OCI-LY3 (cell line): ENCODE measurements around the gene ZSWIM5.
"Not testable (repeated sequence)": the region's sequence is repeated elsewhere in the genome, so short reads cannot be mapped to it uniquely, and the experiment has no call there.

Experiments used
- EZH2phosphoT487 ChIP-seq: fragments of 200-600 bp; shearing (Covaris generic); IDR thresholded peaks from 2 replicates; pipeline ENCODE4 v1.6.1; 2018; ENCODE audit warnings: antibody characterized with exemption, mixed run types, low read depth
- TF ChIP-seq, protein P1 (sequence below): fragments of 200-600, 300-600 bp; sonication (generic); IDR thresholded peaks from 2 replicates; pipeline ENCODE4 v1.5.1; 2014; ENCODE audit warnings: antibody characterized with exemption, low read length, low read depth

GRCh38 chr1:44977372-44977771 is 229.0 kb downstream of the ZSWIM5 start:
- TF ChIP-seq, protein P1, sequence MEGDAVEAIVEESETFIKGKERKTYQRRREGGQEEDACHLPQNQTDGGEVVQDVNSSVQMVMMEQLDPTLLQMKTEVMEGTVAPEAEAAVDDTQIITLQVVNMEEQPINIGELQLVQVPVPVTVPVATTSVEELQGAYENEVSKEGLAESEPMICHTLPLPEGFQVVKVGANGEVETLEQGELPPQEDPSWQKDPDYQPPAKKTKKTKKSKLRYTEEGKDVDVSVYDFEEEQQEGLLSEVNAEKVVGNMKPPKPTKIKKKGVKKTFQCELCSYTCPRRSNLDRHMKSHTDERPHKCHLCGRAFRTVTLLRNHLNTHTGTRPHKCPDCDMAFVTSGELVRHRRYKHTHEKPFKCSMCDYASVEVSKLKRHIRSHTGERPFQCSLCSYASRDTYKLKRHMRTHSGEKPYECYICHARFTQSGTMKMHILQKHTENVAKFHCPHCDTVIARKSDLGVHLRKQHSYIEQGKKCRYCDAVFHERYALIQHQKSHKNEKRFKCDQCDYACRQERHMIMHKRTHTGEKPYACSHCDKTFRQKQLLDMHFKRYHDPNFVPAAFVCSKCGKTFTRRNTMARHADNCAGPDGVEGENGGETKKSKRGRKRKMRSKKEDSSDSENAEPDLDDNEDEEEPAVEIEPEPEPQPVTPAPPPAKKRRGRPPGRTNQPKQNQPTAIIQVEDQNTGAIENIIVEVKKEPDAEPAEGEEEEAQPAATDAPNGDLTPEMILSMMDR: not testable (repeated sequence)
- not testable (repeated sequence) for TF ChIP-seq EZH2phosphoT487
